Heart right ventricle (tissue), 16 donors: ENCODE results near the gene DDX5. TPM values are rescaled to one million over a fixed set of nuclear protein-coding genes. Genes with fewer than 3 reads are reported as not detected.

Experiments used
- ATAC-seq, 8 donors: fragments of 200-7000 bp; cut with Tn5 transposase; one replicate each; pipeline ENCODE4 v1.9.1; 2020; ENCODE audit warnings: mild to moderate bottlenecking in 8 of 8, moderate library complexity in 8 of 8, moderate number of reproducible peaks in 1 of 8
- DNase-seq, 2 donors: peaks; one replicate each; pipeline ENCODE4 v3.0.0-alpha.2; 2020
- H3K27ac ChIP-seq, 10 donors: fragments of 200-600 bp; sonication (generic) in 2 of 10; one replicate each; pipeline versions ENCODE4 v1.5.0 to v1.8.0; 2020 to 2022; ENCODE audit warnings: mild to moderate bottlenecking in 3 of 10
- H3K27me3 ChIP-seq, 7 donors: fragments of 200-600 bp; one replicate each; pipeline ENCODE4 v1.8.0; 2021 to 2022; ENCODE audit warnings: mild to moderate bottlenecking in 2 of 7
- H3K36me3 ChIP-seq, 9 donors: fragments of 200-600 bp; sonication (generic) in 1 of 9; one replicate each; pipeline versions ENCODE4 v1.5.0 to v1.8.0; 2020 to 2022; ENCODE audit warnings: mild to moderate bottlenecking in 2 of 9
- H3K4me1 ChIP-seq, 9 donors: fragments of 200-600 bp; sonication (generic) in 1 of 9; one replicate each; pipeline versions ENCODE4 v1.5.0 to v1.8.0; 2020 to 2022; ENCODE audit warnings: mild to moderate bottlenecking in 4 of 9
- H3K4me3 ChIP-seq, 10 donors: fragments of 200-600 bp; sonication (generic) in 2 of 10; one replicate each; pipeline versions ENCODE4 v1.5.0 to v1.8.0; 2020 to 2022; ENCODE audit warnings: mild to moderate bottlenecking in 7 of 10, moderate library complexity in 2 of 10
- H3K9me3 ChIP-seq, 11 donors: fragments of 200-600 bp in 10 of 11; sonication (generic) in 2 of 11; one replicate each; pipeline versions ENCODE4 v1.5.0 to v1.8.0; 2013 to 2022; ENCODE audit warnings: mild to moderate bottlenecking in 2 of 11, control low read depth in 1 of 11, moderate library complexity in 1 of 11
- WGBS, 2 donors: extraction: QIAGEN DNeasy Blood & Tissue Kit; methylation state at CpG; one replicate each; pipeline ENCODE4 v1.1.7; 2013; ENCODE audit warnings: inconsistent platforms in 1 of 2; 5-methylcytosine and 5-hydroxymethylcytosine counted together
- intact Hi-C, 10 donors: fragments of 100-400 bp; cut with DNase I; formaldehyde crosslinking; loops; one replicate each; pipeline versions ENCODE4 v1.11.1 to v1.14.2; 2022
- polyA plus RNA-seq, 2 donors: library from polyadenylated mRNA; stranded (reverse); fragments of 200-250 nt; gene quantifications; one replicate each; pipeline ENCODE4 v1.2.3, GENCODE V29; 2013
- total RNA-seq, 10 donors: library from RNA; stranded (reverse); fragmentation: NEBNext Ultra II Directional in 3 of 10; extraction: Animal tissue kit (Norgen Biotek cat#: 25700) in 3 of 10; gene quantifications; one replicate each; pipeline versions ENCODE4 v1.2.1 to v1.2.4, GENCODE V29; 2021 to 2023
- TF ChIP-seq, protein P1 (sequence below), 9 donors: fragments of 200-600 bp; sonication (generic) in 2 of 9; IDR thresholded peaks; one replicate each; pipeline versions ENCODE4 v1.5.0 to v1.8.0; 2021 to 2022; ENCODE audit warnings: antibody characterized with exemption in 9 of 9, mild to moderate bottlenecking in 5 of 9, moderate library complexity in 1 of 9
- donor health status: Arrhythmogenic right ventricular cardiomyopathy.
- donor health status: ischemic (EF 13 %, LVEDD 7.1; RV severe dilation, severe dysfunction).
- donor health status: healthy with polysubstance abuse.
- donor health status: DM: no; HTN: yes; CAD: no.
- donor health status: DM: no; HTN: no; CAD: no.
- donor health status: ischemic (EF 25% LVEDD 6.9; RV normal size, moderate dysfunction).
- donor health status: ischemic (EF 25% LVEDD 5.7; RV mildly dilated, moderate dysfunction).
- donor health status: healthy.
- donor health status: DM: yes; HTN: yes; CAD: no.
- donor health status: Ischemic cardiomyopathy.
- donor health status: ischemic (EF 35%, LVEDD 5.7; RV mildly dilated, moderate dysfunction).
- donor health status: nonischemic (EF 11% LVEDD 7.7; RV severe dilation, severe dysfunction).
- donor health status: DM: yes; HTN: yes; CAD: no.
- donor health status: PGD.
- donor health status: ischemic (EF 29% LVEDD 5.4; RV normal size, mild dysfunction).
- donor health status: nonischemic (EF 23%, LVEDD 6.1; RV moderate dilation, normal function).

The DDX5 gene
- total and polyA plus RNA-seq, 12 donors = 215 to 474 (median 349) TPM

DNA sequence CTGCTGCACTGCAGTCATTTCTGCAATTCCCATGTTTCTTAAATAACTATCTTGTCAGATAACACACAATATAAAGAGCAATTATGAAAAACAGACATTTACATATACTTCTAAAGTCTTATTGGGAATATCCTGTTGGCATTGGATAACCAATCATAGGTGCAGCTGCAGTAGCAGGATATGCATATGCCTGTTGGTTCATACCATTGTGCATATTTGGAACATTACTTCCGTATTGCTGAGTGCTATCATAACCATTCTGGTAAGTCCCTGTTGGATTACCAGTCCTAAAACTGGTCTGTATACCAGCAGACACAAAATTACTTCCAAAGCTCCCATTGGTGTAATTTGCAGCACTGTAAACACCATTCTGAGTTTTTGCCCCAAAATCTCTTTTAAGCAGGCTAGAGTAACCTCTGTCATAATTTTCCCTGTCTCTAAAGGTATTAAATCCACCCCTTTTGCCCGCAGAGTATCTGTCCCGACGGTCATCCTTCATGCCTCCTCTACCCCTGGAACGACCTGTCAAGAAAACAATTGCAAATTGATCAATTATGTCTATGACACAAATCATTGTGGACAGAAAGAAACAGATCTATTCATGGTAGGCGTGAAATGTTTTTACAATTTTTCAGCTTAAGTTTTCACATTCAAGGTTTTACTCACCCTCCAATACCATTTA, 6.1 kb downstream of the DDX5 start:
- DNase-seq (no peak), ATAC-seq (no peak)
- TF ChIP-seq, protein P1, sequence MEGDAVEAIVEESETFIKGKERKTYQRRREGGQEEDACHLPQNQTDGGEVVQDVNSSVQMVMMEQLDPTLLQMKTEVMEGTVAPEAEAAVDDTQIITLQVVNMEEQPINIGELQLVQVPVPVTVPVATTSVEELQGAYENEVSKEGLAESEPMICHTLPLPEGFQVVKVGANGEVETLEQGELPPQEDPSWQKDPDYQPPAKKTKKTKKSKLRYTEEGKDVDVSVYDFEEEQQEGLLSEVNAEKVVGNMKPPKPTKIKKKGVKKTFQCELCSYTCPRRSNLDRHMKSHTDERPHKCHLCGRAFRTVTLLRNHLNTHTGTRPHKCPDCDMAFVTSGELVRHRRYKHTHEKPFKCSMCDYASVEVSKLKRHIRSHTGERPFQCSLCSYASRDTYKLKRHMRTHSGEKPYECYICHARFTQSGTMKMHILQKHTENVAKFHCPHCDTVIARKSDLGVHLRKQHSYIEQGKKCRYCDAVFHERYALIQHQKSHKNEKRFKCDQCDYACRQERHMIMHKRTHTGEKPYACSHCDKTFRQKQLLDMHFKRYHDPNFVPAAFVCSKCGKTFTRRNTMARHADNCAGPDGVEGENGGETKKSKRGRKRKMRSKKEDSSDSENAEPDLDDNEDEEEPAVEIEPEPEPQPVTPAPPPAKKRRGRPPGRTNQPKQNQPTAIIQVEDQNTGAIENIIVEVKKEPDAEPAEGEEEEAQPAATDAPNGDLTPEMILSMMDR (IDR thresholded peaks at IDR 0.05) = no peak
- Histone ChIP-seq H3K9me3 (no peaks in the 10 kb centered on the region), H3K4me3 (no peak overlapping the region), H3K27ac (no peak overlapping the region), H3K27me3 (no peaks in the 10 kb centered on the region), H3K36me3 (peaks cover 0 to 78% (median 61%) of the 10 kb centered on the region in 9 donors), H3K4me1 (peaks cover 19 to 94% (median 81%) of the 10 kb centered on the region in 9 donors)
- 82 to 86% methylated on average over 6 of the region's 6 CpGs for WGBS, 2 donors
- intact Hi-C loops = loop anchor here in 5 of 10 donors (5.0 to 10.0 kb wide), 6 partner anchors 145 to 675 kb away; partner anchors contain the start of genes FTSJ3 (in 1 of the 5) and PSMC5 (in 1 of the 5)

- TF ChIP-seq, protein P1 (IDR thresholded peaks at IDR 0.05) = no peak
- DNase-seq (no peak), ATAC-seq (no peak)
- H3K4me3 ChIP-seq = no peak overlapping the region
- H3K27ac ChIP-seq = peak overlapping the region in 1 of 10 donors; percentile 74
- H3K36me3 ChIP-seq = peaks cover 0 to 67% (median 50%) of the 10 kb centered on the region in 9 donors
- H3K4me1 ChIP-seq = peaks cover 15 to 96% (median 82%) of the 10 kb centered on the region in 9 donors
- intact Hi-C loops = loop anchor here in 5 of 10 donors (5.0 to 10.0 kb wide), 5 partner anchors 146 to 194 kb away; no protein-coding TSS in a partner anchor
- WGBS, 2 donors = 68 to 74% methylated on average over 7 of the region's 7 CpGs
- no peaks in the 10 kb centered on the region for H3K9me3 ChIP-seq
- H3K27me3 ChIP-seq = no peaks in the 10 kb centered on the region
Observed at GRCh38 chr17:64498308-64499203, 7.5 kb downstream of the DDX5 start.

GRCh38 chr17:64497565-64498035, 8.5 kb downstream of the DDX5 start:
- Histone ChIP-seq H3K36me3 (peaks cover 0 to 67% (median 49%) of the 10 kb centered on the region in 9 donors), H3K4me3 (peak overlapping the region in 9 of 10 donors; percentile 42 to 80 (median 75)), H3K27me3 (no peaks in the 10 kb centered on the region), H3K4me1 (peaks cover 13 to 86% (median 75%) of the 10 kb centered on the region in 9 donors), H3K9me3 (no peaks in the 10 kb centered on the region), H3K27ac (peak overlapping the region in 9 of 10 donors; percentile 74 to 91 (median 85))
- intact Hi-C loops = loop anchor here in 5 of 10 donors (1.0 to 10.0 kb wide), 6 partner anchors 9 to 193 kb away; partner anchors contain the start of genes CEP95 (in 1 of the 5) and DDX5 (in 1 of the 5)
- TF ChIP-seq, protein P1 (IDR thresholded peaks at IDR 0.05) = no peak
- 49 to 55% methylated on average over 4 of the region's 4 CpGs for WGBS, 2 donors
- DNase-seq (no peak), ATAC-seq (no peak)
